NOMO-1 (cell line): ENCODE results near the gene SNTA1.
"Not testable (repeated sequence)": the region's sequence is repeated elsewhere in the genome, so short reads cannot be mapped to it uniquely, and the experiment has no call there.

Experiments used
- DNase-seq, 2 experiments: peaks; one replicate each; lab custom pipeline; 2025; ENCODE audit not compliant: unreplicated experiment in 2 of 2; lab: John Stamatoyannopoulos, UW

Gene SNTA1

DNA sequence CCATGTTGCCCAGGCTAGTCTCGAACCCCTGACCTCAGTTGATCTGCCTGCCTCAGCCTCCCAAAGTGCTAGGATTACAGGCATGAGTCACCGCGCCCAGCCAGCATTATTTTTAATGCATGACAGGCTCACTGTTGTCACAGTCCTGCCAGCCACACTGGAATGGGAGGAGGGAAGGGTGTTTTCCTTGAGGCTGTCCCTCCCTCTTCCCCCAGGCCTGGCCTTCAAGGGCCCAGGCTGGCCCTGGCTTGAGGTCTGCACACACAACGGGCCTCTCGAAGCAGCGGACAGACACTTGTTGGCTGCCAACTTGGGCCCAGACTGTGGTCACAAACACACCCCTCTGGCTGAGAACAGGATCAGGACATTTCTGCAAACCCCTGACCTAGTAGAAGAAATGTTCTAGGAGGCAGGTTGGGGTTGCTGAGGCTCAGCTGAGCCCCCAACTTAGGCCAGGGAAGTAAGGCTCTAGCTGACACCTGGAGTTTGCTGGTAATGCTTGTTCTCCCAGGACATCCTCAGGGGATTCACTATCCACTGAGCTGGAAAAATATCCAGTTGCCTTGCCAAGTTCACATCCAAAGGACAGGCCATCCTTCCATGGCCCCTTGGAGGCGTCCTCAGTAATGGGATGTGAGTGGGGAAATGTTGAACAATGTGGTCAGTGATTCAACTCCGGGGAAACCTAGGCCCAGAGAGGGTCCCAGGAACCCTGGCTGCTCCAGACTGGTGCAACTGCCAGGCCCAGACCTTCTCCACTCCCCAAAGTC is 9.9 kb downstream of the SNTA1 start:
- no peak for DNase-seq

- no peak for DNase-seq
Observed at GRCh38 chr20:33431797-33432381, 11.7 kb downstream of the SNTA1 start.

GRCh38 chr20:33423875-33424274 is 19.7 kb downstream of the SNTA1 start:
- not testable (repeated sequence) for DNase-seq

- no peak for DNase-seq
Observed at GRCh38 chr20:33423141-33423834, 20.3 kb downstream of the SNTA1 start.

DNA sequence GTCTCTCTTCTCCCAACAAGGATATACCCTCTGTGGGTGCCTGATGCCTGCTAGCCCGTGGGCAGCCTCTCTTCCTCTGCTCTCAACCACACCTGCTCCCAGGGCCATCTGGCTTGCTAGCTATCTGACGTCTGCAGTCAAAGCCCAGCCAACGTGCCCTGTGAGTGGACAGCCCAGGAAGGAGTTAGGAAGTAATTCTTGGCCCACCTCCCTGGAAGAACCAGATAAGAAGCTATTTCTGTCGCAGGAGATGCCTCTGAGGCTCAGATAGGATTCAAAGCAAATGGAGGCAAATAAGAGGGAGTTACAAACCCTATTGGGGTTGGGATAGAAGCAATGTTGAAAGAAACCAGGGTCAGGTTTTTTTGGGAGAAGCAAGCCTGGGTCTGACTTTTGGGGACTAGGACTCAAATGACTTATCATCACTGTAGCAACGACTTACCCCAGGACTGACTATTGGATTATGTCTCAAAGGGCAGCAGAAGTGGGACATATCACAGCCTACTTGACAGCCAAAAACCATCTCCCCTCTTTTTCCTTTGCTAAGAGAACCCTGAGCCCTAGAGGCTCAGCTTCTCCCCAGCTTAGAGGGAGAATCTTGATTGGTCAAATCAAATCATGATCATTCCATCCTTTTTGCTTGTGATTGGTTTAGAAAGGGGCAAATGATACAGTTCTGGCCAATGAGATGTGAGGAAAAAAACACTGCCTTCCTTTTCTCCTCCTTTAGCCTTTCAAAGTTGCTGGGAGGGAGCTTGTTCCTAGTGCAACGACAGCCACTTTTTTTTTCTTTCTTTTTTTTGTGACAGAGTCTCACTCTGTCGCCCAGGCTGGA is 24.2 kb downstream of the SNTA1 start:
- no peak for DNase-seq

DNA sequence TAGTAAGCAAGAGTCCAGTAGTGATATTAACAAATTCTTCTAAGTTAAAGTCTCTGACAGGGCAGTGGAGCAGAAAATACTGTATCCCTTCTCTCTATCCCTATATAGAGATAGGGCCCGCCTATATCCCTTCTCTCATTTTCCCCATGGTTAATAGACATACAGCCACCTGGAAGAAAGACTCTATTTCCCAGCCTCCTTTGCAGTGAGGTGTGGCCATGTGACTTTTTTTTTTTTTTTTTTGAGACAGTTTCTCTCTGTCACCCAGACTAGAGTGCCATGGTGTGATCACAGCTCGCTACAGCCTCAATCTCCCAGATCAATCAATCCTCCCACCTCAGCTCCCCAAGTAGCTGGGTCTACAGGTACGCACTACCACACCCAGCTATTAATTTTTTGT is 25.5 kb downstream of the SNTA1 start:
- DNase-seq, result no peak

- DNase-seq, result no peak
Observed at GRCh38 chr20:33415948-33416347, 27.6 kb downstream of the SNTA1 start.

GRCh38 chr20:33412484-33412838 is 31.1 kb downstream of the SNTA1 start:
- DNase-seq, result no peak

DNA sequence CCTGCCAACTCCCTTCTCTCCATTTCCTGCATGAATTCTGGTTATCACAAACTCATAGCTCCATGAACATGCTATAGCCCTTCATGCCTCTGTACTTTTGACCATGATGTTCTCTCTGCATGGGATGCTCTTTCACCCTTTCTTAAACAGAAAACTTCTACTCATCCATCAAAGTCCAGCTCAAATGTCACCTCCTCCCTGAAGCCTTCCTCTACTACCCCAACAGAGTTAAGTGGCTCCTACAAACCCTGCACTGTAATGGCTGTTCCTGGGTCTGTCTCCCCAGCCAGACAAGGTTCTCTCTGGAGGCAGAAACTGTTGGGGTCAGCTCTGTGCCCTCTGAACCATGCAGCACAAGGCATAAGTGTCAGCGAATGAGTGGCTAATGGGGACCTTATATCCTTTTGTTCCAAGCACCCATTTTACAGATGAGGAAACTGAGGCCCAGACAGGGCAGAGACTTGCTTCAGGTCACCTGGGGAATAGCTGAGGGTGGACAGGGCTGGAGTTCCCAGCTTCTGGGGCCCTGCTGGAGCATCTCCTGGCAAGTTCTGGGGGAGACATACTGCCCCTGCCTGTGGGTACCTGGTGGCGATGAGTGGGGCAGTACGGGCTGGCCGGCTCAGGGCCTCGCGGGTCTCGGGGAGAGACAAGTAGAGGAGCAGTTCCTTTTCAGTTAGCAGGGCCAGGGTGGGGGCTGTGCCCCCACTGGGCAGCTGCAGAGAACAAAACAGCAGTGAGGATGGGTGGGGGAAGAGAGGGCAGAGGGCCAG is 31.7 kb downstream of the SNTA1 start:
- no peak for DNase-seq

- no peak for DNase-seq
Observed at GRCh38 chr20:33411242-33411641, 32.3 kb downstream of the SNTA1 start.

- no peak for DNase-seq
Observed at GRCh38 chr20:33410081-33410742, 33.4 kb downstream of the SNTA1 start.

GRCh38 chr20:33408716-33409654 is 34.6 kb downstream of the SNTA1 start:
- DNase-seq, result peak in 1 of 2 experiments; percentile 7

GRCh38 chr20:33408313-33408712 is 35.2 kb downstream of the SNTA1 start:
- DNase-seq, result no peak

- no peak for DNase-seq
Observed at GRCh38 chr20:33407796-33408195, 35.8 kb downstream of the SNTA1 start.

DNA sequence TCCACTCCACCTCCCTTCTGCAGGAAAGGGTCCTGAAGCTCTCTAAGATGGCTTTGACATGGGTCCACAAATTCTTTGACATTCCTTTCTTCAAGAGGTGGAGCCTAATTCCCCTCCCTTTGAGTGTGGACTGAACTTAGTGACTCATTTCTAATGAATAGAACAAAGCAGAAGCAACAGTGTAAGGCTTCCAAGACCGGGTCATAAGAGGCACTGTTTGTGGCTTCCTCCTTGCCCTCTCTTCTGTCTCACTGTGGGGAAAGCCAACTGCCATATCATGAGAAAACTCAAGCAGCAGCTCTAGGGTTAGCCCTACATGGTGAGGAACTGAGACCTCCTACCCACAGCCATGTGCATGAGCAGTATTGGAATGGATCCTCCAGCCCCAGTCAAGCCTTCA is 36.3 kb downstream of the SNTA1 start:
- DNase-seq, result peak; percentile 21 to 43

- no peak for DNase-seq
Observed at GRCh38 chr20:33404281-33404680, 39.3 kb downstream of the SNTA1 start.

DNA sequence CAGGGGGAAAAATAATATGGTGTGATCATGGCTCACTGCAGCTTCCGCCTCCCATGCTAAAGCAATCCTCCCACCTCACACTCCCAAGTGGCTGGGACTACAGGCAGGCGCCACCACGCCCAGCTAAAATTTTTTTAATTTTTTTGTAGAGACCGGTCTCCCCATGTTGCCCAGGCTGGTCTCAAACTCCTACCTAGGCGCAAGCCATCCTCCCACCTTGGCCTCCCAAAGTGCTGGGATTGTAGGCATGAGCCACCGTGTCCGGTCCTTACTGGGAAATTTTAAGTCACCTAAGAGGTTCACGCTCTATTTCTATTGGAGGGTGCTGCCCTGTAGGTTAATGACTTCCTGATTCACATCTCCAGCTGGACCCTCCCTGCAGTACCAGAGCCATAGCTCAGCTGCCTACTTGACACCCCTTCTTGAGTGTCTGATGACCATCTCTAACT is 41.6 kb downstream of the SNTA1 start:
- DNase-seq, result peak in 1 of 2 experiments; percentile 13

GRCh38 chr20:33401184-33401920 is 42.2 kb downstream of the SNTA1 start, which contains the start of gene CDK5RAP1:
TSS of gene CDK5RAP1 (minus strand) at chr20:33401519. CDS start at chr20:33397064, 4,455 bp downstream.
- DNase-seq, result peak; percentile 85 to 87
